NCI-H2081 (cell line): Measurements from ENCODE around the gene PPP6R3.

ENCODE experiments used
- DNase-seq, 2 experiments: peaks; one replicate each; lab custom pipeline; 2025; lab: John Stamatoyannopoulos, UW

Gene PPP6R3

GRCh38 chr11:68552542-68552941, 92.0 kb downstream of the PPP6R3 start:
- no peak for DNase-seq

- DNase-seq, result no peak
Observed at GRCh38 chr11:68560216-68560615, 99.7 kb downstream of the PPP6R3 start.

- DNase-seq, result no peak
Observed at GRCh38 chr11:68563454-68563853, 102.9 kb downstream of the PPP6R3 start.

- no peak for DNase-seq
Observed at GRCh38 chr11:68564261-68564660, 103.7 kb downstream of the PPP6R3 start.

GRCh38 chr11:68565768-68566167, 105.2 kb downstream of the PPP6R3 start:
- no peak for DNase-seq

- no peak for DNase-seq
Observed at GRCh38 chr11:68567553-68567952, 107.0 kb downstream of the PPP6R3 start.

- no peak for DNase-seq
Observed at GRCh38 chr11:68569357-68569756, 108.8 kb downstream of the PPP6R3 start.

- no peak for DNase-seq
Observed at GRCh38 chr11:68570691-68571090, 110.1 kb downstream of the PPP6R3 start.

GRCh38 chr11:68574308-68574707, 113.8 kb downstream of the PPP6R3 start:
- no peak for DNase-seq

GRCh38 chr11:68575025-68575665, 114.6 kb downstream of the PPP6R3 start:
- DNase-seq, result no peak

- no peak for DNase-seq
Observed at GRCh38 chr11:68579455-68579854, 118.9 kb downstream of the PPP6R3 start.

GRCh38 chr11:68581439-68581838, 120.9 kb downstream of the PPP6R3 start:
- no peak for DNase-seq

GRCh38 chr11:68581901-68582300, 121.3 kb downstream of the PPP6R3 start:
- no peak for DNase-seq

GRCh38 chr11:68582416-68583040, 122.0 kb downstream of the PPP6R3 start:
- DNase-seq, result no peak

- DNase-seq, result no peak
Observed at GRCh38 chr11:68583041-68583446, 122.5 kb downstream of the PPP6R3 start.

GRCh38 chr11:68584097-68584496, 123.5 kb downstream of the PPP6R3 start:
- peak; percentile 19 to 35 for DNase-seq

GRCh38 chr11:68584991-68585524, 124.5 kb downstream of the PPP6R3 start:
- DNase-seq, result no peak

GRCh38 chr11:68589547-68590216, 129.1 kb downstream of the PPP6R3 start:
- no peak for DNase-seq

GRCh38 chr11:68591719-68592118, 131.2 kb downstream of the PPP6R3 start:
- no peak for DNase-seq

GRCh38 chr11:68593441-68593840, 132.9 kb downstream of the PPP6R3 start:
- DNase-seq, result no peak

GRCh38 chr11:68594123-68594522, 133.6 kb downstream of the PPP6R3 start:
- DNase-seq, result no peak

GRCh38 chr11:68596231-68596630, 135.7 kb downstream of the PPP6R3 start:
- no peak for DNase-seq
